ENCODE results near the gene PAPSS2. TPM values are rescaled to one million over a fixed set of nuclear protein-coding genes. Genes with fewer than 3 reads are reported as not detected.

PAPSS2 gene
- total RNA-seq, 4 donors from 2014 or later: 2.2 to 5.1 (median 4.5) TPM

DNA sequence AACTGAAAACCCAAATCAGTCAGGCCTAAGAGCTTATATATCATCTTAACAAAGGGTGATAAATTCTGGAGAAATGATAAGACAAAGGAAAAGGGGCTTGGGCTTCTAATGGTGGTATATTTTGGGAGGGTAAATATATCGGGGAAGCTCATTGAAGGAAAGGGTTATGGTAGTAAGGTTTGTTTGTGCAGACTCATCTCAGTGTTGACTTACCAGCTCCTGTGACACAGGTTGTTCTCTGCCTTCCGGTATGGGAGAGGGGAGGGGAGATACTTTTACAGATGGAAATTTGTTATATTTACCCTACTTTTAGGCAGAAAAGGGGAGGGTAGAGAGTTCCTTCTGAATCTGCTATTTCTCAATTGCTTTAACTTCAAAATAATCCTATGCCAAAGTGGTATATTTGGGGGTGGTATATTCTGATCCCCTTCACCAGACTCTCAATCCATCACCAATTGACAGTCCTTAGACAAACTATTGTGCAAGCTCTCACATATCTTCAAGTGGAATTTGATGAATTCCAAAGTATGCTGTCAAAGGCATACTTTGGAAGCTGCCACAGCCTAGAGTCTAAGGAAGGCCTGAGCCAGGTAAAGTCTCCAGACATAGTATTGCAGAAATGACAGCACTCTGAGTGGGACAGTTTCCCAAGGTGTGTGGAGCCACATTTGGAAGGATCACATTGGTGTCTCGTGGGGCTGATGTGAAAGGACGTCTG lies 13.3 kb upstream of the PAPSS2 start:
- no peak for DNase-seq (ENCODE audit: low spot score in 2 of 2)
- intact Hi-C loops (cut with DNase I; ENCODE audit: low total_unique reads): no loop called here
- TF ChIP-seq, protein P1, sequence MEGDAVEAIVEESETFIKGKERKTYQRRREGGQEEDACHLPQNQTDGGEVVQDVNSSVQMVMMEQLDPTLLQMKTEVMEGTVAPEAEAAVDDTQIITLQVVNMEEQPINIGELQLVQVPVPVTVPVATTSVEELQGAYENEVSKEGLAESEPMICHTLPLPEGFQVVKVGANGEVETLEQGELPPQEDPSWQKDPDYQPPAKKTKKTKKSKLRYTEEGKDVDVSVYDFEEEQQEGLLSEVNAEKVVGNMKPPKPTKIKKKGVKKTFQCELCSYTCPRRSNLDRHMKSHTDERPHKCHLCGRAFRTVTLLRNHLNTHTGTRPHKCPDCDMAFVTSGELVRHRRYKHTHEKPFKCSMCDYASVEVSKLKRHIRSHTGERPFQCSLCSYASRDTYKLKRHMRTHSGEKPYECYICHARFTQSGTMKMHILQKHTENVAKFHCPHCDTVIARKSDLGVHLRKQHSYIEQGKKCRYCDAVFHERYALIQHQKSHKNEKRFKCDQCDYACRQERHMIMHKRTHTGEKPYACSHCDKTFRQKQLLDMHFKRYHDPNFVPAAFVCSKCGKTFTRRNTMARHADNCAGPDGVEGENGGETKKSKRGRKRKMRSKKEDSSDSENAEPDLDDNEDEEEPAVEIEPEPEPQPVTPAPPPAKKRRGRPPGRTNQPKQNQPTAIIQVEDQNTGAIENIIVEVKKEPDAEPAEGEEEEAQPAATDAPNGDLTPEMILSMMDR (IDR thresholded peaks at IDR 0.05): no peak
- TF ChIP-seq POLR2A (IDR thresholded peaks at IDR 0.05): no peak
- no peak overlapping the region for H3K4me3 ChIP-seq (ENCODE audit: low read depth, poor library complexity, severe bottlenecking)
- WGBS, 2 donors: 85 to 87% methylated on average over 4 of the region's 4 CpGs

DNA sequence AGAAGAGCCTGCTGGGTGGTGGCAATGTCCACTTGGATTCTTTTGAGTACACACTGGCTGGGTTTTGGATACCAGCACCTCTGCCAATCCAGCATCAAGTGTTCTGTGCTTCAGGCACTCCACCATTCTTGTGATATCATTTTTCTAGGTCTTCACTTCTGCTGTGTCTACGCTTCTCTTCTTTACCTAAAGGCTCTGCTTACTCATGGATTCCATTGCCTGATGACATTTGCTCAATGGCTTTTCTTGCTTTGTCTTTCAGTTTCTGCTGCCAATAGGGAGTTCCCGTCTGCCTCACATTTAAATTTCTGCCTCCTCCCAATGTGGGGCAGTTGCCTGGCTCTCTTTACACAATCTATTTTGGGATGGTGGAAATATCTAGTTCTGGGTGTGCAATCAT lies 12.7 kb upstream of the PAPSS2 start:
- TF ChIP-seq, protein P1 (IDR thresholded peaks at IDR 0.05): no peak
- no peak for TF ChIP-seq POLR2A (IDR thresholded peaks at IDR 0.05)
- 71 to 73% methylated on average over 2 of the region's 2 CpGs for WGBS, 2 donors
- DNase-seq (ENCODE audit: low spot score in 2 of 2): no peak
- intact Hi-C loops (cut with DNase I; ENCODE audit: low total_unique reads): no loop called here
- no peak overlapping the region for H3K4me3 ChIP-seq (ENCODE audit: low read depth, poor library complexity, severe bottlenecking)

- H3K4me3 ChIP-seq (ENCODE audit: low read depth, poor library complexity, severe bottlenecking): no peak overlapping the region
- 85 to 90% methylated on average over 5 of the region's 5 CpGs for WGBS, 2 donors
- intact Hi-C loops (cut with DNase I; ENCODE audit: low total_unique reads): no loop called here
- no peak for DNase-seq (ENCODE audit: low spot score in 2 of 2)
- no peak for TF ChIP-seq POLR2A (IDR thresholded peaks at IDR 0.05)
- TF ChIP-seq, protein P1 (IDR thresholded peaks at IDR 0.05): no peak
Observed at GRCh38 chr10:87650838-87651589, 8.7 kb upstream of the PAPSS2 start.

- intact Hi-C loops (cut with DNase I; ENCODE audit: low total_unique reads): no loop called here
- WGBS, 2 donors: 75 to 79% methylated on average over 6 of the region's 6 CpGs
- H3K4me3 ChIP-seq (ENCODE audit: low read depth, poor library complexity, severe bottlenecking): no peak overlapping the region
- TF ChIP-seq, protein P1 (IDR thresholded peaks at IDR 0.05): no peak
- TF ChIP-seq POLR2A (IDR thresholded peaks at IDR 0.05): no peak
- no peak for DNase-seq (ENCODE audit: low spot score in 2 of 2)
Observed at GRCh38 chr10:87651801-87652200, 7.9 kb upstream of the PAPSS2 start.

- WGBS, 2 donors: 95 to 96% methylated on average over 1 of the region's 1 CpG
- TF ChIP-seq, protein P1 (IDR thresholded peaks at IDR 0.05): no peak
- no peak for TF ChIP-seq POLR2A (IDR thresholded peaks at IDR 0.05)
- no peak for DNase-seq (ENCODE audit: low spot score in 2 of 2)
- H3K4me3 ChIP-seq (ENCODE audit: low read depth, poor library complexity, severe bottlenecking): no peak overlapping the region
- intact Hi-C loops (cut with DNase I; ENCODE audit: low total_unique reads): no loop called here
Observed at GRCh38 chr10:87652261-87652660, 7.4 kb upstream of the PAPSS2 start.

Measured in lower leg skin (tissue), 4 donors.